Neural cell (in vitro differentiated cells): Measurements from ENCODE around the gene MCC. TPM values are rescaled to one million over a fixed set of nuclear protein-coding genes. Genes with fewer than 3 reads are reported as not detected.

Source experiments
- H2AFZ ChIP-seq: fragments of 200-600, 300-800 bp; sonication (generic), shearing (Covaris generic); 2 replicates; pipeline ENCODE4 v1.6.0; 2014; ENCODE audit warnings: low read depth, mild to moderate bottlenecking, antibody characterized with exemption, low read length, moderate library complexity
- H3F3A ChIP-seq: fragments of 200-600 bp; shearing (Covaris generic); 2 replicates; pipeline ENCODE4 v1.6.1; 2016; ENCODE audit warnings: mild to moderate bottlenecking, moderate library complexity, mixed read lengths, antibody characterized with exemption, low read length; ENCODE audit not compliant: insufficient read depth, poor library complexity, severe bottlenecking
- H3K27ac ChIP-seq: fragments of 200-600, 300-800 bp; sonication (generic), shearing (Covaris generic); 2 replicates; pipeline ENCODE4 v1.5.1; 2014; ENCODE audit warnings: mild to moderate bottlenecking, low read length, moderate library complexity
- H3K27me3 ChIP-seq: fragments of 300-800, 200-600 bp; sonication (generic), shearing (Covaris generic); 2 replicates; pipeline ENCODE4 v1.6.0; 2014; ENCODE audit warnings: mild to moderate bottlenecking, low read depth, low read length, moderate library complexity; ENCODE audit not compliant: insufficient read depth
- H3K36me3 ChIP-seq: fragments of 300-800, 200-600 bp; sonication (generic), shearing (Covaris generic); 2 replicates; pipeline ENCODE4 v1.5.1; 2014; ENCODE audit warnings: mild to moderate bottlenecking, antibody characterized with exemption, low read length, moderate library complexity; ENCODE audit not compliant: insufficient read depth
- H3K4me2 ChIP-seq: fragments of 300-800, 200-600 bp; sonication (generic), shearing (Covaris generic); 2 replicates; pipeline ENCODE4 v1.6.0; 2014; ENCODE audit warnings: mild to moderate bottlenecking, low read length
- H3K4me3 ChIP-seq: fragments of 300-800, 200-600 bp; sonication (generic), shearing (Covaris generic); 2 replicates; pipeline ENCODE4 v1.5.1; 2014; ENCODE audit warnings: mild to moderate bottlenecking, low read length, moderate library complexity
- H3K79me2 ChIP-seq: fragments of 200-600 bp; shearing (Covaris generic); replicated peaks from 2 replicates; pipeline ENCODE4 v1.6.0; 2014; ENCODE audit warnings: mild to moderate bottlenecking, low read length, moderate library complexity; ENCODE audit not compliant: insufficient read depth
- H3K9ac ChIP-seq: fragments of 300-800, 200-600 bp; sonication (generic), shearing (Covaris generic); 2 replicates; pipeline ENCODE4 v1.6.1; 2016; ENCODE audit warnings: mild to moderate bottlenecking, low read length, mixed read lengths
- H3K9me2 ChIP-seq: fragments of 200-600 bp; shearing (Covaris generic); 2 replicates; pipeline ENCODE4 v1.6.1; 2016; ENCODE audit warnings: mild to moderate bottlenecking, low read length, mixed read lengths; ENCODE audit not compliant: insufficient read depth
- H3K9me3 ChIP-seq: fragments of 200-600, 300-800 bp; sonication (generic), shearing (Covaris generic); 2 replicates; pipeline ENCODE4 v1.6.1; 2016; ENCODE audit warnings: mild to moderate bottlenecking, mixed run types, low read length, moderate library complexity, mixed read lengths
- H4K20me1 ChIP-seq: fragments of 200-600 bp; shearing (Covaris generic); 2 replicates; pipeline ENCODE4 v1.6.1; 2016; ENCODE audit warnings: mild to moderate bottlenecking, mixed run types; ENCODE audit not compliant: insufficient read depth
- EP300 ChIP-seq: fragments of 450-650 bp; conservative IDR thresholded peaks from 2 replicates; pipeline ENCODE4 v1.6.1; 2014; ENCODE audit warnings: antibody characterized with exemption, mild to moderate bottlenecking, moderate library complexity; ENCODE audit not compliant: poor library complexity, severe bottlenecking
- EZH2 ChIP-seq: fragments of 200-600, 300-800 bp; shearing (Covaris generic), sonication (generic); IDR thresholded peaks from 2 replicates; pipeline ENCODE4 v1.6.1; 2014; ENCODE audit warnings: antibody characterized with exemption, low read length, borderline replicate concordance, mild to moderate bottlenecking; ENCODE audit not compliant: insufficient read depth, poor library complexity, severe bottlenecking
- MXI1 ChIP-seq: fragments of 450-650 bp; conservative IDR thresholded peaks from 2 replicates; pipeline ENCODE4 v1.6.1; 2014; ENCODE audit warnings: antibody characterized with exemption, mild to moderate bottlenecking; ENCODE audit not compliant: poor library complexity, severe bottlenecking
- POLR2AphosphoS5 ChIP-seq: IDR thresholded peaks from 2 replicates; pipeline ENCODE4 v1.6.1; 2012
- RAD21 ChIP-seq: fragments of 450-650 bp; conservative IDR thresholded peaks from 2 replicates; pipeline ENCODE4 v1.6.1; 2014; ENCODE audit warnings: antibody characterized with exemption, mild to moderate bottlenecking, moderate library complexity
- REST ChIP-seq: IDR thresholded peaks from 2 replicates; pipeline ENCODE4 v1.6.1; 2012; ENCODE audit warnings: borderline replicate concordance
- SMC3 ChIP-seq: fragments of 450-650 bp; conservative IDR thresholded peaks from 2 replicates; pipeline ENCODE4 v1.6.1; 2014; ENCODE audit warnings: antibody characterized with exemption, mild to moderate bottlenecking, moderate library complexity; ENCODE audit not compliant: poor library complexity
- TAF1 ChIP-seq: IDR thresholded peaks from 2 replicates; pipeline ENCODE4 v1.6.1; 2012; ENCODE audit warnings: low read depth
- polyA plus RNA-seq: library from polyadenylated mRNA; depleted of rRNA; stranded (reverse); fragments of >200 nt; gene quantifications from 2 replicates; pipeline ENCODE4 v1.2.3, GENCODE V29; 2014
- TF ChIP-seq, protein P1 (sequence below): fragments of 450-650 bp; IDR thresholded peaks from 2 replicates; pipeline ENCODE4 v1.5.1; 2014; ENCODE audit warnings: antibody characterized with exemption, mild to moderate bottlenecking, moderate library complexity; ENCODE audit not compliant: poor library complexity, severe bottlenecking

Gene MCC
- polyA plus RNA-seq, 1 donor from 2014 or later: 2.2 TPM

DNA sequence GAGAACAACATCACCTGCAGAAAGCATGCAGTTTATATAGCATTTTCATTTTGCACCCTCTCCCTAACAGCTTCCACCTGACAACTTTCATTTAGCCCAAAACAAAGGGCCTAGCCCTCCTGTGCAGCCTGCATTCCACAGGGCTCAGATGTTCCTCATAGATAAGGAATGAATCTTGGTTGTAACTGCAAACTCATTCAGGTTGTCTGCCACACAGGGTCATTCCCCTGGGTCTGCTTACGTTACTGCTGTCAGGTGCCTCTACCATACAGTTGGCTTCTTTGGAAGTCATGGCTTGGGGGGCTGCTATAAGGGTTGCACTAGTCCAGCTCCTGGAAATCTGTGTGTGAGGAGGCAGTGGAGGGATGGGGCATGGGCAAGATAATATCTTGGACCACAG, 514.3 kb downstream of the MCC start:
- no peak for TF ChIP-seq SMC3
- TF ChIP-seq EZH2: no peak
- TF ChIP-seq RAD21: no peak
- no peak for TF ChIP-seq TAF1
- no peak for TF ChIP-seq MXI1
- TF ChIP-seq, protein P1, sequence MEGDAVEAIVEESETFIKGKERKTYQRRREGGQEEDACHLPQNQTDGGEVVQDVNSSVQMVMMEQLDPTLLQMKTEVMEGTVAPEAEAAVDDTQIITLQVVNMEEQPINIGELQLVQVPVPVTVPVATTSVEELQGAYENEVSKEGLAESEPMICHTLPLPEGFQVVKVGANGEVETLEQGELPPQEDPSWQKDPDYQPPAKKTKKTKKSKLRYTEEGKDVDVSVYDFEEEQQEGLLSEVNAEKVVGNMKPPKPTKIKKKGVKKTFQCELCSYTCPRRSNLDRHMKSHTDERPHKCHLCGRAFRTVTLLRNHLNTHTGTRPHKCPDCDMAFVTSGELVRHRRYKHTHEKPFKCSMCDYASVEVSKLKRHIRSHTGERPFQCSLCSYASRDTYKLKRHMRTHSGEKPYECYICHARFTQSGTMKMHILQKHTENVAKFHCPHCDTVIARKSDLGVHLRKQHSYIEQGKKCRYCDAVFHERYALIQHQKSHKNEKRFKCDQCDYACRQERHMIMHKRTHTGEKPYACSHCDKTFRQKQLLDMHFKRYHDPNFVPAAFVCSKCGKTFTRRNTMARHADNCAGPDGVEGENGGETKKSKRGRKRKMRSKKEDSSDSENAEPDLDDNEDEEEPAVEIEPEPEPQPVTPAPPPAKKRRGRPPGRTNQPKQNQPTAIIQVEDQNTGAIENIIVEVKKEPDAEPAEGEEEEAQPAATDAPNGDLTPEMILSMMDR: no peak
- no peak for TF ChIP-seq REST
- no peak for TF ChIP-seq EP300
- no peak for TF ChIP-seq POLR2AphosphoS5
- Histone ChIP-seq H4K20me1 (no peaks in the 10 kb centered on the region), H3K4me2 (no peak overlapping the region), H3K79me2 (peaks cover 9% of the 10 kb centered on the region), H3K9me3 (no peaks in the 10 kb centered on the region), H2AFZ (no peak overlapping the region), H3F3A (no peaks in the 10 kb centered on the region), H3K4me3 (no peak overlapping the region), H3K36me3 (no peaks in the 10 kb centered on the region), H3K27ac (no peak overlapping the region), H3K27me3 (no peaks in the 10 kb centered on the region), H3K9me2 (no peaks in the 10 kb centered on the region), H3K9ac (no peak overlapping the region)

DNA sequence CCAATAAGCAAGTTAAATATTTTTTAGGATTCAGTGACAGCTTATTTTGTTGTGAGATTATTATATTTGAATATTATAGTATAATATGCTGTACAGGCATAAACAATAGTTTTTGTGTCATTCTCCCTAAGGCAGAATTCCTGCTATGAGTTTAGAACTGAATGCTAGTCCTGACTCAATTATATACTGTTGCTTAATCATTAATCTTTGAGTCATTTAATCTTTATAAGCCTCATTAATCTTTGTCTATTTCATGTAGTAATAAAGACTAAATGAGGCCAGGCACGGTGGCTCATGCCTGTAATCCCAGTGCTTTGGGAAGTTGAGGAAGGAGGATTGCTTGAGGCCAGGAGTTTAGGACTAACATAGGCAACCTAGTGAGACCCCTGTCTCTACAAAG, 515.2 kb downstream of the MCC start:
- no peaks in the 10 kb centered on the region for H3K9me3 ChIP-seq
- H3K27ac ChIP-seq: no peak overlapping the region
- H3K79me2 ChIP-seq: peaks cover under 1% of the 10 kb centered on the region
- H4K20me1 ChIP-seq: no peaks in the 10 kb centered on the region
- no peak overlapping the region for H3K4me2 ChIP-seq
- no peak overlapping the region for H2AFZ ChIP-seq
- H3K36me3 ChIP-seq: no peaks in the 10 kb centered on the region
- no peaks in the 10 kb centered on the region for H3K27me3 ChIP-seq
- no peaks in the 10 kb centered on the region for H3F3A ChIP-seq
- no peak overlapping the region for H3K4me3 ChIP-seq
- TF ChIP-seq, protein P1: no peak
- no peak for TF ChIP-seq TAF1
- no peak for TF ChIP-seq EZH2
- no peak for TF ChIP-seq MXI1
- TF ChIP-seq REST: no peak
- TF ChIP-seq EP300: no peak
- TF ChIP-seq POLR2AphosphoS5: no peak
- TF ChIP-seq RAD21: no peak
- TF ChIP-seq SMC3: no peak
- no peaks in the 10 kb centered on the region for H3K9me2 ChIP-seq
- no peak overlapping the region for H3K9ac ChIP-seq
